ES-I3 (cell line): ENCODE results near the gene IL19.
"Not testable (repeated sequence)": the region's sequence is repeated elsewhere in the genome, so short reads cannot be mapped to it uniquely, and the experiment has no call there.

ENCODE experiments used
- H3K36me3 ChIP-seq: 2 replicates; pipeline ENCODE4 v1.6.1; 2013; ENCODE audit warnings: mild to moderate bottlenecking, low read length, control low read depth, moderate library complexity; ENCODE audit not compliant: insufficient read depth
- H3K4me1 ChIP-seq: 2 replicates; pipeline ENCODE4 v1.6.1; 2013; ENCODE audit warnings: mild to moderate bottlenecking, control low read depth, low read length; ENCODE audit not compliant: insufficient read depth
- H3K9ac ChIP-seq: 2 replicates; pipeline ENCODE4 v1.6.1; 2013; ENCODE audit warnings: low read depth, mild to moderate bottlenecking, low read length, moderate library complexity
- H3K9me3 ChIP-seq: 2 replicates; pipeline ENCODE4 v1.6.1; 2013; ENCODE audit warnings: mild to moderate bottlenecking, low read length, moderate library complexity; ENCODE audit not compliant: control insufficient read depth, insufficient read depth

Gene IL19

GRCh38 chr1:206753141-206753540, 17.4 kb upstream of the IL19 start:
- H3K4me1 ChIP-seq = no peaks in the 10 kb centered on the region
- H3K9me3 ChIP-seq = no peaks in the 10 kb centered on the region
- no peaks in the 10 kb centered on the region for H3K36me3 ChIP-seq
- no peak overlapping the region for H3K9ac ChIP-seq

- Histone ChIP-seq H3K9ac (no peak overlapping the region), H3K4me1 (no peaks in the 10 kb centered on the region), H3K36me3 (no peaks in the 10 kb centered on the region), H3K9me3 (no peaks in the 10 kb centered on the region)
Measured at GRCh38 chr1:206754011-206754410, 16.6 kb upstream of the IL19 start.

GRCh38 chr1:206757524-206758266, 12.9 kb upstream of the IL19 start:
- Histone ChIP-seq H3K36me3 (no peaks in the 10 kb centered on the region), H3K9ac (no peak overlapping the region), H3K4me1 (no peaks in the 10 kb centered on the region), H3K9me3 (no peaks in the 10 kb centered on the region)

GRCh38 chr1:206760590-206760989, 10.0 kb upstream of the IL19 start:
- H3K9ac ChIP-seq = no peak overlapping the region
- no peaks in the 10 kb centered on the region; the same call in 1 of the 2 replicates for H3K36me3 ChIP-seq
- H3K4me1 ChIP-seq = no peaks in the 10 kb centered on the region
- no peaks in the 10 kb centered on the region for H3K9me3 ChIP-seq

GRCh38 chr1:206761159-206761768, 9.3 kb upstream of the IL19 start:
- Histone ChIP-seq H3K36me3 (no peaks in the 10 kb centered on the region; the same call in 1 of the 2 replicates), H3K4me1 (no peaks in the 10 kb centered on the region; the same call in 1 of the 2 replicates), H3K9ac (no peak overlapping the region), H3K9me3 (no peaks in the 10 kb centered on the region)

- H3K4me1 ChIP-seq, H3K9me3 ChIP-seq, H3K36me3 ChIP-seq, H3K9ac ChIP-seq: not testable (repeated sequence)
Measured at GRCh38 chr1:206762741-206763364, 7.7 kb upstream of the IL19 start.

GRCh38 chr1:206765771-206766170, 4.8 kb upstream of the IL19 start:
- not testable (repeated sequence) for H3K36me3 ChIP-seq, H3K9ac ChIP-seq, H3K9me3 ChIP-seq
- H3K4me1 ChIP-seq = peaks cover 11% of the 10 kb centered on the region

GRCh38 chr1:206766251-206766856, 4.2 kb upstream of the IL19 start:
- H3K4me1 ChIP-seq = peaks cover 13% of the 10 kb centered on the region
- H3K9me3 ChIP-seq = no peaks in the 10 kb centered on the region
- no peaks in the 10 kb centered on the region; the same call in 1 of the 2 replicates for H3K36me3 ChIP-seq
- no peak overlapping the region for H3K9ac ChIP-seq

- no peak overlapping the region for H3K9ac ChIP-seq
- peaks cover 13% of the 10 kb centered on the region for H3K4me1 ChIP-seq
- H3K36me3 ChIP-seq = no peaks in the 10 kb centered on the region; the same call in 1 of the 2 replicates
- H3K9me3 ChIP-seq = no peaks in the 10 kb centered on the region
Measured at GRCh38 chr1:206768472-206769303, 1.9 kb upstream of the IL19 start.

- peaks cover 13% of the 10 kb centered on the region for H3K4me1 ChIP-seq
- H3K9ac ChIP-seq = no peak overlapping the region
- no peaks in the 10 kb centered on the region for H3K9me3 ChIP-seq
- H3K36me3 ChIP-seq = no peaks in the 10 kb centered on the region; the same call in 1 of the 2 replicates
Measured at GRCh38 chr1:206769304-206769731, 1.3 kb upstream of the IL19 start.

- no peak overlapping the region for H3K9ac ChIP-seq
- peaks cover 13% of the 10 kb centered on the region for H3K4me1 ChIP-seq
- no peaks in the 10 kb centered on the region for H3K36me3 ChIP-seq
- no peaks in the 10 kb centered on the region for H3K9me3 ChIP-seq
Measured at GRCh38 chr1:206771338-206771692, 742 bp downstream of the IL19 start.

GRCh38 chr1:206772243-206772937, 1.8 kb downstream of the IL19 start, which contains the start of gene IL10:
Gene IL10, minus strand, starts transcription at chr1:206772494. Its CDS starts 59 bp downstream, at chr1:206772435.
- Histone ChIP-seq H3K9me3 (no peaks in the 10 kb centered on the region), H3K4me1 (peaks cover 13% of the 10 kb centered on the region), H3K36me3 (no peaks in the 10 kb centered on the region), H3K9ac (no peak within 1 kb of the TSS)

GRCh38 chr1:206774093-206774492, 3.5 kb downstream of the IL19 start:
- Histone ChIP-seq H3K9me3 (no peaks in the 10 kb centered on the region), H3K36me3 (no peaks in the 10 kb centered on the region), H3K4me1 (peaks cover 13% of the 10 kb centered on the region), H3K9ac (no peak overlapping the region)
